Small intestine (tissue), 7 donors: ENCODE data around the gene KRTAP20-4. TPM values are rescaled to one million over a fixed set of nuclear protein-coding genes. Genes with fewer than 3 reads are reported as not detected.

Experiments used
- DNase-seq, 2 donors: peaks; one replicate each; pipeline versions ENCODE4 v3.0.0 to v3.0.0-alpha.2; 2013
- FAIRE-seq: peaks from 2 replicates; lab custom pipeline; 2012; peaks lifted over from hg19 to GRCh38; lab: Jason Lieb, UNC
- H3K27ac ChIP-seq, 3 donors: one replicate each; pipeline ENCODE4 v1.5.1; 2013; ENCODE audit warnings: low read length in 2 of 3, mild to moderate bottlenecking in 2 of 3, control low read depth in 1 of 3, inconsistent platforms in 1 of 3, low read depth in 1 of 3, moderate library complexity in 1 of 3
- H3K27me3 ChIP-seq, 3 donors: one replicate each; pipeline ENCODE4 v1.6.1; 2013; ENCODE audit warnings: low read length in 3 of 3, inconsistent platforms in 1 of 3; ENCODE audit not compliant: control insufficient read depth in 3 of 3, insufficient read depth in 3 of 3
- H3K36me3 ChIP-seq, 3 donors: one replicate each; pipeline ENCODE4 v1.6.1; 2013; ENCODE audit warnings: low read length in 3 of 3, inconsistent platforms in 1 of 3, low read depth in 1 of 3, mild to moderate bottlenecking in 1 of 3, moderate library complexity in 1 of 3; ENCODE audit not compliant: control insufficient read depth in 3 of 3, insufficient read depth in 2 of 3
- H3K4me1 ChIP-seq, 3 donors: one replicate each; pipeline ENCODE4 v1.6.1; 2013; ENCODE audit warnings: low read length in 2 of 3, inconsistent platforms in 1 of 3, low read depth in 1 of 3, mild to moderate bottlenecking in 1 of 3, moderate library complexity in 1 of 3; ENCODE audit not compliant: control insufficient read depth in 3 of 3, insufficient read depth in 2 of 3
- H3K4me3 ChIP-seq, 3 donors: one replicate each; pipeline ENCODE4 v1.5.1; 2013; ENCODE audit warnings: low read length in 3 of 3, control low read depth in 1 of 3, inconsistent platforms in 1 of 3, low read depth in 1 of 3, mild to moderate bottlenecking in 1 of 3, moderate library complexity in 1 of 3
- H3K9me3 ChIP-seq, 2 donors: one replicate each; pipeline ENCODE4 v1.6.1; 2013; ENCODE audit warnings: low read depth in 1 of 2, low read length in 1 of 2; ENCODE audit not compliant: control insufficient read depth in 2 of 2, insufficient read depth in 1 of 2
- WGBS, 3 donors: extraction: QIAGEN DNeasy Blood & Tissue Kit; methylation state at CpG; one replicate each; pipeline ENCODE4 v1.1.7; 2013; 5-methylcytosine and 5-hydroxymethylcytosine counted together
- polyA plus RNA-seq, 4 donors: library from polyadenylated mRNA; stranded (reverse) in 3 of 4; unstranded in 1 of 4; fragments of 200-250 nt in 3 of 4; fragments of 120-200 nt in 1 of 4; gene quantifications; one replicate each; pipeline versions ENCODE4 v1.2.1 to v1.2.3, GENCODE V29; 2013
- donor health status: healthy with polysubstance abuse.
- donor health status: control.
- donor health status: control.
- donor health status: Bipolar disorder and iron deficiency.
- donor health status: healthy.

Gene KRTAP20-4
- polyA plus RNA-seq, 4 donors: not detected

GRCh38 chr21:30605968-30606367, 14.5 kb upstream of the KRTAP20-4 start:
- Histone ChIP-seq H3K27ac (no peak overlapping the region), H3K4me1 (no peaks in the 10 kb centered on the region), H3K36me3 (no peaks in the 10 kb centered on the region), H3K27me3 (no peaks in the 10 kb centered on the region), H3K4me3 (no peak overlapping the region), H3K9me3 (peaks cover 0 to 12% of the 10 kb centered on the region in 2 donors)
- WGBS, 3 donors: 64 to 93% (median 86%) methylated on average over 2 of the region's 2 CpGs
- DNase-seq: no peak
- FAIRE-seq: no peak

DNA sequence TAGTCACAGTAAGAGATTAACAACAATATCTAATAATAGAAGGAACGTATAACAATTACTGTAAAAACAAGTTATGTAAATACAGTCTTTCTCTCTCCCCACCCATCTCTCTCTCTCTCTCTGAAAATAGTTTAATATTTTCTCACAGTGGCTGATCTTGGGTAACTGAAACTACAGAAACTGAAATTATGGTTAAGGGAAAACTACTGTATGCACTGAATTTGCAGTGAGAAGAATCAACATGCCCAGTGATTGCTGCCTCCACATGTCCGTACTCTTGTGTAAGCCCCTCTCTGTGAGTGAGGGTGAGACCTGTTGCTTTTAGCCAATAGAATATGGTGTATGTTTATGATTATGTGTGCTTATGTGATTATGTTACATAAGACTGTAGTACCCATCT, 8.3 kb upstream of the KRTAP20-4 start:
- H3K36me3 ChIP-seq: no peaks in the 10 kb centered on the region
- no peaks in the 10 kb centered on the region for H3K4me1 ChIP-seq
- H3K4me3 ChIP-seq: no peak overlapping the region
- peaks cover 0 to 6% of the 10 kb centered on the region in 2 donors for H3K9me3 ChIP-seq
- H3K27me3 ChIP-seq: no peaks in the 10 kb centered on the region
- no peak for DNase-seq
- no peak for FAIRE-seq
- 80 to 89% (median 87%) methylated on average over 2 of the region's 2 CpGs for WGBS, 3 donors
- H3K27ac ChIP-seq: no peak overlapping the region

DNA sequence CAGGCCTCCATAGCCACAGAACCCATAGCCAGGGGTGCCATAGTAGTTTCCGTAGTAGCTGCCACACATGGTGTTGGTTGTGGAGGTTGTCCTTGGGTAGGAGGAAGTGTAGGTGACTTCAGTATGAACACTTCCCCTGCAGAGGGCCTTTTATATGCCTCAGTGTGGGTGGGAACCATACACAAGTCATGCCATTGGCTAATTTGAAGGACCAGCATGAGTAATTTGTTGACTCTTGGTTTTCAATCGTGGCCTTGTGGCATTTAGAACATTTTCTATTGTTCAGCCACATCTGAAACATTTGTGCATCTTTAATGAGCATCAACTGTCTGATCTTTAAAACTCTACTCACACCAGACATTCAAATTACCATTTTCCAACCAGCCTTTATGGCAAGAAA, 6.6 kb upstream of the KRTAP20-4 start, which contains the start of gene KRTAP6-1:
KRTAP6-1 (minus strand) TSS at position 95 of the 400 bp plus-strand sequence; CDS start at position 69, 26 bp downstream.
- Histone ChIP-seq H3K4me1 (no peaks in the 10 kb centered on the region), H3K9me3 (peaks cover 0 to 3% of the 10 kb centered on the region in 2 donors), H3K27ac (no peak within 1 kb of the TSS), H3K4me3 (no peak within 1 kb of the TSS), H3K36me3 (no peaks in the 10 kb centered on the region), H3K27me3 (no peaks in the 10 kb centered on the region)
- WGBS, 3 donors: 51 to 80% (median 53%) methylated on average over 2 of the region's 2 CpGs
- DNase-seq (no peak), FAIRE-seq (no peak)

- Histone ChIP-seq H3K9me3 (peaks cover 0 to 3% of the 10 kb centered on the region in 2 donors), H3K36me3 (no peaks in the 10 kb centered on the region), H3K27me3 (no peaks in the 10 kb centered on the region), H3K4me3 (no peak overlapping the region), H3K27ac (no peak overlapping the region), H3K4me1 (no peaks in the 10 kb centered on the region)
- DNase-seq (no peak), FAIRE-seq (no peak)
These were observed 5.2 kb upstream of the KRTAP20-4 start for GRCh38 chr21:30615199-30615598.

DNA sequence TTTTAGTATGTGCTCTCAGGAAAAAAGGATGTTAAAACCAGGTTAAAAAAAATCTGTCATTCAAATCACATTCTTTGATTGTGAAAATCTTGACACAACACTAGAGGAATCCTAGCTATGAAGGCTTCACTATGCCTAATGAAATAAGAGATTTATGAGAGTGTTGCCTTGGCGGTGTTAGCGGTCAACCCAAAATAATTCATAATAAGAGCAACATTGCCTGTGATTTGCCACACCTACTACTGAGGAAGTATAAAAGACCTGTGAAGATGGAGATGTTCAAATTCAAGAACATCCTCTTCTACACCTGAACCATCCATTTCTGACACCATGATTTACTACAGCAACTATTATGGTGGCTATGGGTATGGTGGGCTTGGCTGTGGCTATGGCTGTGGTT, 4.3 kb upstream of the KRTAP20-4 start, which contains the start of gene KRTAP20-1:
KRTAP20-1 (plus strand) TSS at position 301 of the 400 bp plus-strand sequence; CDS start at position 331, 30 bp downstream.
- no peak for DNase-seq
- WGBS, 3 donors: 95 to 99% (median 99%) methylated on average over 2 of the region's 2 CpGs
- FAIRE-seq: no peak
- Histone ChIP-seq H3K4me3 (no peak within 1 kb of the TSS), H3K4me1 (no peaks in the 10 kb centered on the region), H3K36me3 (no peaks in the 10 kb centered on the region), H3K27ac (no peak within 1 kb of the TSS), H3K27me3 (no peaks in the 10 kb centered on the region), H3K9me3 (peaks cover 0 to 3% of the 10 kb centered on the region in 2 donors)

DNA sequence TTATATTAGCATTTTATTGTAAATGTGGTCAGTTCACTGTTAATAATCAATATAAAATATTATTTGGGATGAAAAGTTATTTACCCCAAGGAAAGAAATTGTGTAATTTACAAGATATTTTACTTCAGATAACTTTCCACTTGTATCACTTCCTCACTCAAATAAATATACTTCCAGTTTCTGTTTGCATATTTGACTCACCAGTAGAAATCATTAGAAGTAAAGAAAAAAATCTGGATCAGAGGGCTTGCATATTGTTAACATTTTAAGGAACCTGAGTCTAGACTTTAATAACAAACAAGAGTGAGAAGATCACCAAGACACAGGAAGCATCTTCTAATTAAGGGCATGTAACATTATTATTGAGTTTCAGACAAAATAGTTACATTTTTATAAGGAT, 347 bp upstream of the KRTAP20-4 start:
- H3K4me3 ChIP-seq: no peak overlapping the region
- DNase-seq (no peak), FAIRE-seq (no peak)
- no peaks in the 10 kb centered on the region for H3K36me3 ChIP-seq
- peaks cover 0 to 7% of the 10 kb centered on the region in 2 donors for H3K9me3 ChIP-seq
- no peak overlapping the region for H3K27ac ChIP-seq
- H3K27me3 ChIP-seq: no peaks in the 10 kb centered on the region
- H3K4me1 ChIP-seq: no peaks in the 10 kb centered on the region

DNA sequence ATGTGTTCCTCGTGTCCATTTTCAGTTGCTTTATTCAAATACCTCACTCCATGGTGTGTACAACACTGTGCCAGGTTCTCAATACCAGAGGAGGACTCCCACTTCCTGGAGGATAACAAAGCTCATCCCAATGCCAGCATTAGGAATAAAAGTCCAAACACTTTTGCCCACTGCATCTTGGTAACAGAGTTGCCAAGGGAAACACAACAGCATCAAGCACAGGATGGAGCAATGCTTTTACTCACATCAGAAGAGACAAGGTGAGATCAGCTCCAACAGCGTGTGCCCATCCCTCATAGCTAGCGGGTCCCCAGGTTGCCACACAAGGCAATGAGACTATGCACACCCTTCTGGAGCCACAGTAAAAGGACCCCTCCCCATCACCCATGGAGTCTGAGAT, 2.9 kb downstream of the KRTAP20-4 start:
- whole genome bisulfite sequencing, 3 donors: 89 to 91% (median 89%) methylated on average over 3 of the region's 3 CpGs
- peaks cover 0 to 14% of the 10 kb centered on the region in 2 donors for H3K9me3 ChIP-seq
- no peak for FAIRE-seq
- no peaks in the 10 kb centered on the region for H3K27me3 ChIP-seq
- no peak overlapping the region for H3K4me3 ChIP-seq
- H3K27ac ChIP-seq: no peak overlapping the region
- no peaks in the 10 kb centered on the region for H3K4me1 ChIP-seq
- no peak for DNase-seq
- H3K36me3 ChIP-seq: no peaks in the 10 kb centered on the region

GRCh38 chr21:30625449-30626165, 5.2 kb downstream of the KRTAP20-4 start:
- WGBS, 3 donors: 67 to 74% (median 72%) methylated on average over 4 of the region's 4 CpGs
- Histone ChIP-seq H3K4me1 (no peaks in the 10 kb centered on the region), H3K27me3 (no peaks in the 10 kb centered on the region), H3K4me3 (no peak overlapping the region), H3K36me3 (no peaks in the 10 kb centered on the region), H3K9me3 (peaks cover 0 to 14% of the 10 kb centered on the region in 2 donors), H3K27ac (no peak overlapping the region)
- DNase-seq (no peak), FAIRE-seq (no peak)
